Testis (tissue), 2 donors: Measurements from ENCODE around the gene POMGNT1.

Source experiments
- POLR2A ChIP-seq: fragments of 450-650 bp; IDR thresholded peaks from one replicate; pipeline ENCODE4 v1.6.1; 2017; ENCODE audit warnings: antibody characterized with exemption, mild to moderate bottlenecking, moderate library complexity
- TF ChIP-seq, protein P1 (sequence below), 3 experiments: fragments of 450-650 bp in 2 of 3; fragments of 200-600 bp in 1 of 3; sonication (generic) in 1 of 3; IDR thresholded peaks; one replicate each; pipeline ENCODE4 v1.5.1; 2016 to 2019; ENCODE audit warnings: antibody characterized with exemption in 3 of 3, mild to moderate bottlenecking in 2 of 3, moderate library complexity in 1 of 3

DNA sequence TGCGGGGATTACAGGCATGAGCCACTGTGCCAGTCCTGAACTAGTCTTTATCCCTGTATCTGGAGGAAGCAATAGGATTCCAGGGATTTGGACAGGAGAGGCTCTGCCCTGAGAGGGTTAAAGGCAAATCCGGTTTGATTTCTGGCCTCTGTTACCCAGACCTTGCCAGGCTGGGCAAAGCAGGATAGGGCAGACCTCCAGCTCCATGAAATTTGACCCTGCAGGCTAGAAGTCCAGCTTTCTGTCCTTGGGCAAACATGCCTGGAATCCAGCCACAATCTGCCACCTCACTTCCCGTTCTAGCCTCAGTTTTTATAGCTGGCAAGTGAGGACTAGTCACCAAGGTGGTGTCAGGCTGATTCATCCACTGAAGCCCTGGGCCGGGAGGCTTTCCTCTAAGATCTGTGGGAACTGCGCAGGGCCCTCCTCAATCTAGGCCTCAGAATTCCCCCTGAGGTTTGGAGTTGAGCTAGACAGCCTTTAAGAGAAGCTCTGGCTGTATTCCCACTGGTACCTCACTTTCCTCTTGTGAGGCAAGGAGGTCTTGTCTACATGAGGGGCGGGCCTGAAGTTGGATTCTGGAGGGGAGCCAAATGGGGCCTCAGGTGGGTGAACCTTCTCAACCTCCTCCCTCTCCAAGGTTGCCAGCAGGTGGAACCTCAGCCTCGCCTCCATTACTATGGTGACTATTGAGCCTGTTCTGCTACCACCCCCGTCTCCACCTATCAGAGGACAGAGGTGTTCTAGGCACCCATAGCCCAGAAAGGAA is 15.0 kb downstream of the POMGNT1 start:
- TF ChIP-seq, protein P1, sequence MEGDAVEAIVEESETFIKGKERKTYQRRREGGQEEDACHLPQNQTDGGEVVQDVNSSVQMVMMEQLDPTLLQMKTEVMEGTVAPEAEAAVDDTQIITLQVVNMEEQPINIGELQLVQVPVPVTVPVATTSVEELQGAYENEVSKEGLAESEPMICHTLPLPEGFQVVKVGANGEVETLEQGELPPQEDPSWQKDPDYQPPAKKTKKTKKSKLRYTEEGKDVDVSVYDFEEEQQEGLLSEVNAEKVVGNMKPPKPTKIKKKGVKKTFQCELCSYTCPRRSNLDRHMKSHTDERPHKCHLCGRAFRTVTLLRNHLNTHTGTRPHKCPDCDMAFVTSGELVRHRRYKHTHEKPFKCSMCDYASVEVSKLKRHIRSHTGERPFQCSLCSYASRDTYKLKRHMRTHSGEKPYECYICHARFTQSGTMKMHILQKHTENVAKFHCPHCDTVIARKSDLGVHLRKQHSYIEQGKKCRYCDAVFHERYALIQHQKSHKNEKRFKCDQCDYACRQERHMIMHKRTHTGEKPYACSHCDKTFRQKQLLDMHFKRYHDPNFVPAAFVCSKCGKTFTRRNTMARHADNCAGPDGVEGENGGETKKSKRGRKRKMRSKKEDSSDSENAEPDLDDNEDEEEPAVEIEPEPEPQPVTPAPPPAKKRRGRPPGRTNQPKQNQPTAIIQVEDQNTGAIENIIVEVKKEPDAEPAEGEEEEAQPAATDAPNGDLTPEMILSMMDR (IDR thresholded peaks at IDR 0.05) = no peak
- TF ChIP-seq POLR2A = no peak
